ENCODE results near the gene DMAC2L.

DNA sequence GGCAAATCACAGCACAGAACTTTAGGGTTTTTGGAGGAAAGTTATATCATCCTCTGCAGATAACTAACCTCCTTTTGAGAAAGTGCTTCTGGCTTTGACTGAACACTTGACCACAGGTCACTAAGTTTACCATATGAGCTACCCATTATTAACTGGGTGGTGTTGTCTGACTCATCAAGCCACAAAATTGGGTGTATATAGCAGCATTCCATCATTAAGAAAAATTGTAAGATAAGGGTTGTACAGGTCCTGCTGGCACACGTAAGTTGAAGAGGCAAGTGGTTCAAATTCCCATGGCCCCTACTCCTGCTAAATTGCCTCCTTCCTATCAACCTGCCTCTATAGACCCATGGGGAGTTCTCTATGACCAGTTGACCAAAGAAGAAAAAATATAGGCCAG is 39.6 kb upstream of the DMAC2L start:
- TF ChIP-seq, protein P1, sequence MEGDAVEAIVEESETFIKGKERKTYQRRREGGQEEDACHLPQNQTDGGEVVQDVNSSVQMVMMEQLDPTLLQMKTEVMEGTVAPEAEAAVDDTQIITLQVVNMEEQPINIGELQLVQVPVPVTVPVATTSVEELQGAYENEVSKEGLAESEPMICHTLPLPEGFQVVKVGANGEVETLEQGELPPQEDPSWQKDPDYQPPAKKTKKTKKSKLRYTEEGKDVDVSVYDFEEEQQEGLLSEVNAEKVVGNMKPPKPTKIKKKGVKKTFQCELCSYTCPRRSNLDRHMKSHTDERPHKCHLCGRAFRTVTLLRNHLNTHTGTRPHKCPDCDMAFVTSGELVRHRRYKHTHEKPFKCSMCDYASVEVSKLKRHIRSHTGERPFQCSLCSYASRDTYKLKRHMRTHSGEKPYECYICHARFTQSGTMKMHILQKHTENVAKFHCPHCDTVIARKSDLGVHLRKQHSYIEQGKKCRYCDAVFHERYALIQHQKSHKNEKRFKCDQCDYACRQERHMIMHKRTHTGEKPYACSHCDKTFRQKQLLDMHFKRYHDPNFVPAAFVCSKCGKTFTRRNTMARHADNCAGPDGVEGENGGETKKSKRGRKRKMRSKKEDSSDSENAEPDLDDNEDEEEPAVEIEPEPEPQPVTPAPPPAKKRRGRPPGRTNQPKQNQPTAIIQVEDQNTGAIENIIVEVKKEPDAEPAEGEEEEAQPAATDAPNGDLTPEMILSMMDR (IDR thresholded peaks at IDR 0.05; ENCODE audit: insufficient read depth, low read depth, low read length), result no peak
- TF ChIP-seq EZH2 (IDR thresholded peaks at IDR 0.05; ENCODE audit: insufficient read depth, low read length), result no peak
